Mesothelial cell of epicardium (in vitro differentiated cells): ENCODE data around the gene CLCF1. TPM values are rescaled to one million over a fixed set of nuclear protein-coding genes. Genes with fewer than 3 reads are reported as not detected.

Experiments used
- DNase-seq, 2 experiments: peaks; one replicate each; pipeline ENCODE4 v3.0.0; 2021; ENCODE audit warnings: low spot score in 2 of 2; ENCODE audit not compliant: unreplicated experiment in 2 of 2
- H3K27ac Mint-ChIP-seq: 2 replicates; pipeline ENCODE4 v1.8.0; 2021; ENCODE audit warnings: mixed read lengths
- H3K27me3 Mint-ChIP-seq: 2 replicates; pipeline ENCODE4 v1.8.0; 2021; ENCODE audit warnings: low read depth, mixed read lengths
- H3K36me3 Mint-ChIP-seq: 2 replicates; pipeline ENCODE4 v1.8.0; 2021; ENCODE audit warnings: mixed read lengths
- H3K4me1 Mint-ChIP-seq: 2 replicates; pipeline ENCODE4 v1.8.0; 2021; ENCODE audit warnings: mixed read lengths
- H3K4me3 Mint-ChIP-seq: 2 replicates; pipeline ENCODE4 v1.8.0; 2021; ENCODE audit warnings: mild to moderate bottlenecking, moderate library complexity, mixed read lengths
- H3K9me3 Mint-ChIP-seq: 2 replicates; pipeline ENCODE4 v1.8.0; 2021; ENCODE audit warnings: mixed read lengths
- CTCF ChIP-seq: fragments of 200-600 bp; sonication (generic); IDR thresholded peaks from one replicate; pipeline ENCODE4 v1.5.0; 2021; ENCODE audit warnings: antibody characterized with exemption; ENCODE audit not compliant: unreplicated experiment
- total RNA-seq: library from RNA; stranded (reverse); gene quantifications from 3 replicates; pipeline ENCODE4 v1.2.1, GENCODE V29; 2021

CLCF1 gene
- 5.9 to 6.3 TPM (median 6.1 TPM) in 3 replicates for total RNA-seq

DNA sequence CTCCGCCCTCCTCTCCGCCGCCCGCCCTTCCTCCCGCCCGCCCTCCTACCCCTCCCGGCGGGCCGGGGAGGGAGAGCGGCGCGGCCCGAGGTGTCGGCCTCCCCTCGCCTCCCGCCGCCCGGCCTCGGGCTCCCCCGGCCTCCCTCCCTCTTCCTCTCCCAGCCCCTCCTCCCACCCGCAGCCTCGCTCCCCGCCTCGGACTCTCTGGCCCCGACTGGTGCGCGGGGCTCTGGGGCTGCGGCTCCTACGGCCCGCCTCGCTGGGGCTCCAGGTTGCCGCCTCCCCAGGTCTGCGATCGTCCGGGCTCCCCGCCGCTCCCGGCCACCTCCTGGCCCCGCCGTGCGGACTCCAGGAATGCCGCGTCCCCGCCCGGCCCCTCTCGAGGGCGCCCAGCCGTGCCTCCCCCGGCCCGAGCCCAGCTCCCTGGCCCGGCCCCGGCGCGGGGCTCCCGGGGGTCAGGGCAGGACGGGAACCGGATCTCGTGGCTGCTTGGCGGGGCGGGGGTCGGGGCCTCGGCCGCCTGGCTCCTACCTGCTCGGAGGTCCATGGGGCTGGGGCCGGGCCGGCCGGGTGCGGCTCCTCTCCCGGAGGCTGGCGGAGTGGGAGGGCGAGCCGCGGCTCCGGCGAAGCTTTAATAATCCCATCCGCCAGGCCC, at the start of gene CLCF1:
CLCF1 (minus strand) TSS at position 606 of the 655 bp plus-strand sequence; CDS start at position 547, 59 bp downstream.
- Mint-ChIP-seq H3K4me3 (peak within 1 kb of the TSS; percentile 83), H3K27me3 (peaks cover 7% of the 10 kb centered on the region), H3K36me3 (no peaks in the 10 kb centered on the region), H3K27ac (peak within 1 kb of the TSS; percentile 94), H3K9me3 (no peaks in the 10 kb centered on the region), H3K4me1 (peaks cover 56% of the 10 kb centered on the region)
- peak in 1 of 2 experiments; percentile 68 for DNase-seq
- no peak for TF ChIP-seq CTCF

DNA sequence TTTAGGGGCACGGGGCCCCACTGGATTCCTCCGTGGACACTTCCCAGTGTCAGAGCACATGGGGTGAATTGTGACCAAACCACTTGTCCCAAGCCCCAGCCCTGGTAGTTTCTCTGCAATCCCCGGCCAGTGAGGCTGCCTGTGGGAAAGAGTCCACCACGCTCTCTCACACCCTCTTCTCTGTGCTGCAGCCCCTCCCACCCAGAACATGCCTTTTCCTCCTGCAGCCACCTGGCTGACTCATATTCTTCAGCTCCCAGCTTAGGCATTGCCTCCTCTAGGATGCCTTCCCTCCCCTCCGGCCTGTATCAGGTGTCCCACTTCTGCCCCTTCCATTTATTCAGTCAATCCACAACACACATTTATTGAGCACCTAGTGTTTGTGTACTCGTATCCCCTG, 49.5 kb upstream of the CLCF1 start:
- Mint-ChIP-seq H3K36me3 (no peaks in the 10 kb centered on the region), H3K9me3 (no peaks in the 10 kb centered on the region), H3K27ac (no peak overlapping the region), H3K4me3 (no peak overlapping the region), H3K4me1 (peaks cover 14% of the 10 kb centered on the region), H3K27me3 (no peaks in the 10 kb centered on the region)
- no peak for TF ChIP-seq CTCF
- no peak for DNase-seq

GRCh38 chr11:67421430-67422031, 48.1 kb upstream of the CLCF1 start:
- peak overlapping the region; percentile 61 for H3K4me3 Mint-ChIP-seq
- H3K27me3 Mint-ChIP-seq: peaks cover 4% of the 10 kb centered on the region
- no peak for TF ChIP-seq CTCF
- H3K9me3 Mint-ChIP-seq: no peaks in the 10 kb centered on the region
- H3K36me3 Mint-ChIP-seq: no peaks in the 10 kb centered on the region
- peak overlapping the region; percentile 75 for H3K27ac Mint-ChIP-seq
- DNase-seq: no peak
- H3K4me1 Mint-ChIP-seq: peaks cover 14% of the 10 kb centered on the region

DNA sequence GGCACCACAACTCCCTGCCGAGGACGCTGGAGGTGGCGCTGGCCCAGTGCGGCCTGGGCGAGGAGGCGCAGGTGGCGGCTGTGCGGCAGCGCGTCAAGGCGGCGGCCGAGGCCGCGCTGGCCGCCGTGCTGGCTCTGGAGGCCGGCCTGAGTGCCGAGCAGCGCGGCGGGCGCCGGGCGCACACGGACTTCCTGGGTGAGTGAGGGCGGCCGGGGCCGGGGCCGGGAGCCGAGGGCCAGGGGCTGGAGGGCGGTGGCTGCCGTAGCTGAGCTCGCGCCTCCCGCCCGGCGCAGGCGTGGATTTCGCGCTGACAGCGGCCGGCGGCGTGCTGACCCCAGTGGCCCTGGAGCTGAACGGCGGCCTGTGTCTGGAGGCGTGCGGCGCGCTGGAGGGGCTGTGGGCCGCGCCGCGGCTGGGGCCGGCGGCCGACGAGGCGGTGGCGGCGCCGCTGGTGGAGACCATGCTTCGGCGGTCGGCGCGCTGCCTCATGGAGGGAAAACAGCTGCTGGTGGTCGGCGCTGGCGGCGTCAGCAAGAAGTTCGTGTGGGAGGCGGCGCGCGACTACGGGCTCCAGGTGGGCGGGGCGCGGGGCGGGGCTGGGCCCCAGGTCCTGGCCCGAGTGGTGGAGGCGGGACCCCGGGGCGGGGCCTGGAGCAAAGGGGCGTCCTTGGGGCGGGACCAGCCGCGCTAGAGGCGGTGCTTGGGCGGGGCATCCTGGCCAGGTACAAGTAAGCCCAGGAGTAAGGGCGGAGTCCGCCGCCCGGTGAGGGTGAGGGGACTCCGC, 47.4 kb upstream of the CLCF1 start:
- Mint-ChIP-seq H3K27me3 (peaks cover 11% of the 10 kb centered on the region), H3K36me3 (no peaks in the 10 kb centered on the region), H3K4me3 (peak overlapping the region; percentile 63), H3K9me3 (no peaks in the 10 kb centered on the region), H3K27ac (peak overlapping the region; percentile 75), H3K4me1 (peaks cover 21% of the 10 kb centered on the region)
- TF ChIP-seq CTCF: no peak
- peak; percentile 97 to 98 for DNase-seq

DNA sequence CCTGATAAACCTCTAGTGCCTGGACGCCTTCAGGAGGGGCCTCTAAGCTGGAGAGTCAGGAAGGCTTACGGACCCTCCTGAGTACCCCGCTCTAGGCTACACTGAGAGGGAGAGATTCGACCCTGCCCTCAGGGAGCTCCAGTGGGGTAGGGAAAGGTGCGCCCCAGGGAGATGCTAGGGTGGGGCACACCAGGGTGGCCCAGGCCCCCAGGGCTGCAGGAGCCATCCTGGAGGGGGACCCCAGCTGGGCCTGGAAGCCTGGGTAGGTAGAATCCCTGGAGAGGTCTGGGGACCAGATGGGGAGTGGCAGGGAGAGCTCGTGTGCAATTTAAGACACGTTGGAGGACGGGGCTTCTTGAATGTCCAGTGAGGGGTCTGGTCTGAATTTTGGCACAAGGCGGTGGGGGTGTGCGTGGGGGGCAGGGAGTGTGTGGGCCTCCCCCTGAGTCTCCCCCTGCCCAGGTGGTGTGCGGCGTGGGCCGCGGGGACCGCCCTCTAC, 46.8 kb upstream of the CLCF1 start:
- H3K4me3 Mint-ChIP-seq: peak overlapping the region; percentile 63
- no peaks in the 10 kb centered on the region for H3K9me3 Mint-ChIP-seq
- no peaks in the 10 kb centered on the region for H3K36me3 Mint-ChIP-seq
- no peak for DNase-seq
- TF ChIP-seq CTCF: no peak
- H3K27me3 Mint-ChIP-seq: peaks cover 12% of the 10 kb centered on the region
- H3K27ac Mint-ChIP-seq: peak overlapping the region; percentile 53
- H3K4me1 Mint-ChIP-seq: peaks cover 22% of the 10 kb centered on the region
